ENCODE data around the gene LDB1.

DNA sequence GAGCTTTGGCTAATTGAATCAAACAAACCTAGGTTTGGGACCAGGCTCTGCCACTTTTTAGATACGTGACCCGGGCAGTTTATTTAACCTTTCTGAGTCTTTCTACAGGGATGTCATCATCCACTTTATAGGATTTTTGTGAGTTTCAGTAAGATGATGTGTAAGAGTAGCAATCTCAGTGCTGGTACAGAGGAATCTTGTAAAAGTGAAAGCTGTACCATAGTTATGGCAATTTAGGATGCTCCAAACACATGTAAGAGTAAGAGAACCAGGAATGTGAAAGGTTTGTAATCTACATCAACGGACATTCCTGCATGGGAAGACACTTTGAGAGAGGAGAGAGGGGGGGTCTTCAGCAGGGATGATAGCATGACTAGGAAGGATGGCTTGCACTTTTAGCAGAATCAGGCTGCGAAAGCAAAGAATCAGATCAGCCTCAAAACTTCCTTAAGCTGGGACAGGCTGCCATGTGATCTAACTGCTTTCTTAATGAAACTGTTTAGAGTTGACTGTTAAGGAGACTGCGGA, 33.0 kb upstream of the LDB1 start:
- TF ChIP-seq CTCF (IDR thresholded peaks at IDR 0.05) (no peak), CREB1 (CRISPR knock-in tag; IDR thresholded peaks at IDR 0.05) (no peak), CREM (CRISPR knock-in tag; IDR thresholded peaks at IDR 0.05) (no peak), ZNF263 (CRISPR knock-in tag; IDR thresholded peaks at IDR 0.05; ENCODE audit: low read depth) (no peak), SP1 (CRISPR knock-in tag; conservative IDR thresholded peaks at IDR 0.05) (no peak), ELF4 (CRISPR knock-in tag; IDR thresholded peaks at IDR 0.05; ENCODE audit: low read depth) (no peak), SMAD3 (CRISPR knock-in tag; IDR thresholded peaks at IDR 0.05; ENCODE audit: borderline replicate concordance) (no peak), E2F1 (CRISPR knock-in tag; IDR thresholded peaks at IDR 0.05) (no peak), ZBTB21 (CRISPR knock-in tag; IDR thresholded peaks at IDR 0.05; ENCODE audit: borderline replicate concordance) (no peak)
- TF ChIP-seq, protein P1, sequence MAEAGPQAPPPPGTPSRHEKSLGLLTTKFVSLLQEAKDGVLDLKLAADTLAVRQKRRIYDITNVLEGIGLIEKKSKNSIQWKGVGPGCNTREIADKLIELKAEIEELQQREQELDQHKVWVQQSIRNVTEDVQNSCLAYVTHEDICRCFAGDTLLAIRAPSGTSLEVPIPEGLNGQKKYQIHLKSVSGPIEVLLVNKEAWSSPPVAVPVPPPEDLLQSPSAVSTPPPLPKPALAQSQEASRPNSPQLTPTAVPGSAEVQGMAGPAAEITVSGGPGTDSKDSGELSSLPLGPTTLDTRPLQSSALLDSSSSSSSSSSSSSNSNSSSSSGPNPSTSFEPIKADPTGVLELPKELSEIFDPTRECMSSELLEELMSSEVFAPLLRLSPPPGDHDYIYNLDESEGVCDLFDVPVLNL (CRISPR knock-in tag; IDR thresholded peaks at IDR 0.05; ENCODE audit: borderline replicate concordance, low read depth) = no peak
- TF ChIP-seq, protein P2, sequence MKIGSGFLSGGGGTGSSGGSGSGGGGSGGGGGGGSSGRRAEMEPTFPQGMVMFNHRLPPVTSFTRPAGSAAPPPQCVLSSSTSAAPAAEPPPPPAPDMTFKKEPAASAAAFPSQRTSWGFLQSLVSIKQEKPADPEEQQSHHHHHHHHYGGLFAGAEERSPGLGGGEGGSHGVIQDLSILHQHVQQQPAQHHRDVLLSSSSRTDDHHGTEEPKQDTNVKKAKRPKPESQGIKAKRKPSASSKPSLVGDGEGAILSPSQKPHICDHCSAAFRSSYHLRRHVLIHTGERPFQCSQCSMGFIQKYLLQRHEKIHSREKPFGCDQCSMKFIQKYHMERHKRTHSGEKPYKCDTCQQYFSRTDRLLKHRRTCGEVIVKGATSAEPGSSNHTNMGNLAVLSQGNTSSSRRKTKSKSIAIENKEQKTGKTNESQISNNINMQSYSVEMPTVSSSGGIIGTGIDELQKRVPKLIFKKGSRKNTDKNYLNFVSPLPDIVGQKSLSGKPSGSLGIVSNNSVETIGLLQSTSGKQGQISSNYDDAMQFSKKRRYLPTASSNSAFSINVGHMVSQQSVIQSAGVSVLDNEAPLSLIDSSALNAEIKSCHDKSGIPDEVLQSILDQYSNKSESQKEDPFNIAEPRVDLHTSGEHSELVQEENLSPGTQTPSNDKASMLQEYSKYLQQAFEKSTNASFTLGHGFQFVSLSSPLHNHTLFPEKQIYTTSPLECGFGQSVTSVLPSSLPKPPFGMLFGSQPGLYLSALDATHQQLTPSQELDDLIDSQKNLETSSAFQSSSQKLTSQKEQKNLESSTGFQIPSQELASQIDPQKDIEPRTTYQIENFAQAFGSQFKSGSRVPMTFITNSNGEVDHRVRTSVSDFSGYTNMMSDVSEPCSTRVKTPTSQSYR (CRISPR knock-in tag; IDR thresholded peaks at IDR 0.05) = no peak
- TF ChIP-seq, protein P3, sequence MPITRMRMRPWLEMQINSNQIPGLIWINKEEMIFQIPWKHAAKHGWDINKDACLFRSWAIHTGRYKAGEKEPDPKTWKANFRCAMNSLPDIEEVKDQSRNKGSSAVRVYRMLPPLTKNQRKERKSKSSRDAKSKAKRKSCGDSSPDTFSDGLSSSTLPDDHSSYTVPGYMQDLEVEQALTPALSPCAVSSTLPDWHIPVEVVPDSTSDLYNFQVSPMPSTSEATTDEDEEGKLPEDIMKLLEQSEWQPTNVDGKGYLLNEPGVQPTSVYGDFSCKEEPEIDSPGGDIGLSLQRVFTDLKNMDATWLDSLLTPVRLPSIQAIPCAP (CRISPR knock-in tag; IDR thresholded peaks at IDR 0.05) = no peak

Data from WTC11 (cell line).